ENCODE data around the gene LCN12. TPM values are rescaled to one million over a fixed set of nuclear protein-coding genes. Genes with fewer than 3 reads are reported as not detected.

Gene LCN12
- total RNA-seq, 1 donor from 2014 or later = 16.2 TPM

- DNase-seq (ENCODE audit: low spot score, unreplicated experiment) = no peak
- Mint-ChIP-seq H3K9me3 (ENCODE audit: low read depth) (no peaks in the 10 kb centered on the region), H3K4me3 (ENCODE audit: low read depth) (no peak overlapping the region), H3K27me3 (peaks cover 12% of the 10 kb centered on the region), H3K4me1 (ENCODE audit: low read depth) (peaks cover 3% of the 10 kb centered on the region), H3K27ac (no peak overlapping the region), H3K36me3 (ENCODE audit: insufficient read depth) (no peaks in the 10 kb centered on the region)
- no peak for TF ChIP-seq CTCF (IDR thresholded peaks at IDR 0.05; ENCODE audit: unreplicated experiment)
Observed at GRCh38 chr9:136968333-136969127, 16.5 kb downstream of the LCN12 start.

GRCh38 chr9:136969150-136969549 lies 17.1 kb downstream of the LCN12 start:
- H3K27ac Mint-ChIP-seq = no peak overlapping the region

GRCh38 chr9:136969774-136970173 lies 17.7 kb downstream of the LCN12 start:
- Mint-ChIP-seq H3K27ac (no peak overlapping the region), H3K4me1 (ENCODE audit: low read depth) (peaks cover 3% of the 10 kb centered on the region), H3K4me3 (ENCODE audit: low read depth) (no peak overlapping the region), H3K36me3 (ENCODE audit: insufficient read depth) (no peaks in the 10 kb centered on the region), H3K9me3 (ENCODE audit: low read depth) (no peaks in the 10 kb centered on the region), H3K27me3 (peaks cover 11% of the 10 kb centered on the region)
- no peak for TF ChIP-seq CTCF (IDR thresholded peaks at IDR 0.05; ENCODE audit: unreplicated experiment)
- no peak for DNase-seq (ENCODE audit: low spot score, unreplicated experiment)

More at GRCh38 chr9:136969150-136969549, 17.1 kb downstream of the LCN12 start:
- Mint-ChIP-seq H3K9me3 (ENCODE audit: low read depth) (no peaks in the 10 kb centered on the region), H3K4me1 (ENCODE audit: low read depth) (peaks cover 3% of the 10 kb centered on the region), H3K4me3 (ENCODE audit: low read depth) (no peak overlapping the region), H3K27me3 (peaks cover 12% of the 10 kb centered on the region), H3K36me3 (ENCODE audit: insufficient read depth) (no peaks in the 10 kb centered on the region)
- no peak for TF ChIP-seq CTCF (IDR thresholded peaks at IDR 0.05; ENCODE audit: unreplicated experiment)
- no peak for DNase-seq (ENCODE audit: low spot score, unreplicated experiment)

- H3K4me3 Mint-ChIP-seq (ENCODE audit: low read depth) = no peak overlapping the region
- peaks cover 11% of the 10 kb centered on the region for H3K27me3 Mint-ChIP-seq
- no peak for TF ChIP-seq CTCF (IDR thresholded peaks at IDR 0.05; ENCODE audit: unreplicated experiment)
- H3K9me3 Mint-ChIP-seq (ENCODE audit: low read depth) = no peaks in the 10 kb centered on the region
- H3K4me1 Mint-ChIP-seq (ENCODE audit: low read depth) = peaks cover 3% of the 10 kb centered on the region
- no peak overlapping the region for H3K27ac Mint-ChIP-seq
- no peak for DNase-seq (ENCODE audit: low spot score, unreplicated experiment)
- no peaks in the 10 kb centered on the region for H3K36me3 Mint-ChIP-seq (ENCODE audit: insufficient read depth)
Observed at GRCh38 chr9:136970361-136970760, 18.3 kb downstream of the LCN12 start.

GRCh38 chr9:136971746-136972145 lies 19.7 kb downstream of the LCN12 start:
- Mint-ChIP-seq H3K27me3 (peaks cover 9% of the 10 kb centered on the region), H3K4me1 (ENCODE audit: low read depth) (no peaks in the 10 kb centered on the region), H3K27ac (no peak overlapping the region), H3K4me3 (ENCODE audit: low read depth) (no peak overlapping the region), H3K36me3 (ENCODE audit: insufficient read depth) (no peaks in the 10 kb centered on the region), H3K9me3 (ENCODE audit: low read depth) (no peaks in the 10 kb centered on the region)
- TF ChIP-seq CTCF (IDR thresholded peaks at IDR 0.05; ENCODE audit: unreplicated experiment) = no peak
- no peak for DNase-seq (ENCODE audit: low spot score, unreplicated experiment)

All from progenitor cell of endocrine pancreas (in vitro differentiated cells).